ENCODE measurements around the gene E4F1.
"Not testable (repeated sequence)": the region's sequence is repeated elsewhere in the genome, so short reads cannot be mapped to it uniquely, and the experiment has no call there.

The E4F1 gene

GRCh38 chr16:2231016-2231931 is 7.9 kb downstream of the E4F1 start:
- DNase-seq: no peak

GRCh38 chr16:2232094-2232990 is 9.0 kb downstream of the E4F1 start:
- DNase-seq: no peak

- no peak for DNase-seq
Observed at GRCh38 chr16:2233046-2233775, 9.8 kb downstream of the E4F1 start.

GRCh38 chr16:2233872-2234812 is 10.8 kb downstream of the E4F1 start:
- peak in 1 of 2 experiments; percentile 46 for DNase-seq

- no peak for DNase-seq
Observed at GRCh38 chr16:2234813-2235170, 11.4 kb downstream of the E4F1 start.

- no peak for DNase-seq
Observed at GRCh38 chr16:2235234-2235651, 11.9 kb downstream of the E4F1 start.

- DNase-seq: no peak
Observed at GRCh38 chr16:2235695-2236336, 12.4 kb downstream of the E4F1 start.

- peak in 1 of 2 experiments; percentile 44 for DNase-seq
Observed at GRCh38 chr16:2236337-2237101, 13.1 kb downstream of the E4F1 start, which contains the start of gene DNASE1L2. DNASE1L2 (plus strand) TSS chr16:2236444; CDS start chr16:2236817, 373 bp downstream.

GRCh38 chr16:2237102-2237482 is 13.7 kb downstream of the E4F1 start:
- DNase-seq: no peak

GRCh38 chr16:2237493-2238149 is 14.2 kb downstream of the E4F1 start:
- DNase-seq: peak in 1 of 2 experiments; percentile 43

GRCh38 chr16:2238150-2238837 is 14.9 kb downstream of the E4F1 start:
- DNase-seq: no peak

GRCh38 chr16:2238838-2239675 is 15.7 kb downstream of the E4F1 start:
- DNase-seq: peak in 1 of 2 experiments; percentile 13

GRCh38 chr16:2240331-2240730 is 16.9 kb downstream of the E4F1 start:
- DNase-seq: not testable (repeated sequence)

- DNase-seq: no peak
Observed at GRCh38 chr16:2242598-2242997, 19.2 kb downstream of the E4F1 start.

- DNase-seq: peak in 1 of 2 experiments; percentile 14
Observed at GRCh38 chr16:2243031-2243528, 19.7 kb downstream of the E4F1 start.

- DNase-seq: no peak
Observed at GRCh38 chr16:2243781-2244180, 20.4 kb downstream of the E4F1 start.

- DNase-seq: no peak
Observed at GRCh38 chr16:2244301-2244700, 20.9 kb downstream of the E4F1 start.

All from NCI-H526 (cell line).